ENCODE measurements around the gene PLBD2. TPM values are rescaled to one million over a fixed set of nuclear protein-coding genes. Genes with fewer than 3 reads are reported as not detected.

Gene PLBD2
- total and polyA plus RNA-seq, 5 donors: 33.7 to 54.3 (median 50.4) TPM

- Histone ChIP-seq H3K4me1 (ENCODE audit: control insufficient read depth, insufficient read depth, low read length) (no peaks in the 10 kb centered on the region), H3K4me3 (ENCODE audit: low read length) (no peak overlapping the region), H3K27ac (ENCODE audit: low read length) (no peak overlapping the region), H3K9me3 (ENCODE audit: control insufficient read depth, low read length) (no peaks in the 10 kb centered on the region), H3K27me3 (ENCODE audit: control insufficient read depth, insufficient read depth) (no peaks in the 10 kb centered on the region)
- 90% methylated on average over 11 of the region's 11 CpGs for WGBS
- DNase-seq: no peak
- no peak for ATAC-seq
- intact Hi-C loops (cut with DNase I): no loop called here
Observed at GRCh38 chr12:113408756-113409298, 50.4 kb downstream of the PLBD2 start.

GRCh38 chr12:113409462-113410124, 51.2 kb downstream of the PLBD2 start:
- no peak overlapping the region for H3K4me3 ChIP-seq (ENCODE audit: low read length)
- DNase-seq (no peak), ATAC-seq (no peak)
- H3K4me1 ChIP-seq (ENCODE audit: control insufficient read depth, insufficient read depth, low read length): no peaks in the 10 kb centered on the region
- no peaks in the 10 kb centered on the region for H3K27me3 ChIP-seq (ENCODE audit: control insufficient read depth, insufficient read depth)
- H3K9me3 ChIP-seq (ENCODE audit: control insufficient read depth, low read length): no peaks in the 10 kb centered on the region
- no peak overlapping the region for H3K27ac ChIP-seq (ENCODE audit: low read length)
- WGBS: 60% methylated on average over 9 of the region's 9 CpGs
- intact Hi-C loops (cut with DNase I): no loop called here

DNA sequence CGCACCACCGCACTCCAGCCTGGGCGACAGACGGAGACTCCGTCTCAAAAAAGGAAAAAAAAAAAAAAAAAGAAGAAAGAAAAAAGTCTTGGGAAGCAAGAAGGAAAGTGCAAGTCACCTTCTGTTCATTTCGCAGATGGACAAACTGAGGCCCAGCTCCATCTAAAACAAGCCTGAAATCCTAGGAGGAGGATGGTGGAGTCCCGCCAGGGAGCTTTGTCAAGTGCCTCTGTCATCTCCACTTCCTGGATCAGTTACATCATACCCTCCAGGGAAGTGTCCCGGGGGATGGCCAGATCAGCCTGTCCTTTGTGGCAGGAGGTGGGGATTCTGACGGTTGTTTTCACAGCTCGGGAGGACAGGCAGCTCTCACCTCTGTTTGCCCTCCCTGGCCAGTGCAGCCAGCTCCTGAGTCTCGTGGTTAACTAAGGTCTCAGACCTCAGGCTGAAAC, 55.1 kb downstream of the PLBD2 start:
- WGBS: 53% methylated on average over 11 of the region's 11 CpGs
- no peaks in the 10 kb centered on the region for H3K9me3 ChIP-seq (ENCODE audit: control insufficient read depth, low read length)
- intact Hi-C loops (cut with DNase I): no loop called here
- ATAC-seq (peak; percentile 51 to 73), DNase-seq (peak; percentile 57 to 70 (median 69))
- H3K27me3 ChIP-seq (ENCODE audit: control insufficient read depth, insufficient read depth): no peaks in the 10 kb centered on the region
- no peak overlapping the region for H3K27ac ChIP-seq (ENCODE audit: low read length)
- no peaks in the 10 kb centered on the region for H3K4me1 ChIP-seq (ENCODE audit: control insufficient read depth, insufficient read depth, low read length)
- no peak overlapping the region for H3K4me3 ChIP-seq (ENCODE audit: low read length)

DNA sequence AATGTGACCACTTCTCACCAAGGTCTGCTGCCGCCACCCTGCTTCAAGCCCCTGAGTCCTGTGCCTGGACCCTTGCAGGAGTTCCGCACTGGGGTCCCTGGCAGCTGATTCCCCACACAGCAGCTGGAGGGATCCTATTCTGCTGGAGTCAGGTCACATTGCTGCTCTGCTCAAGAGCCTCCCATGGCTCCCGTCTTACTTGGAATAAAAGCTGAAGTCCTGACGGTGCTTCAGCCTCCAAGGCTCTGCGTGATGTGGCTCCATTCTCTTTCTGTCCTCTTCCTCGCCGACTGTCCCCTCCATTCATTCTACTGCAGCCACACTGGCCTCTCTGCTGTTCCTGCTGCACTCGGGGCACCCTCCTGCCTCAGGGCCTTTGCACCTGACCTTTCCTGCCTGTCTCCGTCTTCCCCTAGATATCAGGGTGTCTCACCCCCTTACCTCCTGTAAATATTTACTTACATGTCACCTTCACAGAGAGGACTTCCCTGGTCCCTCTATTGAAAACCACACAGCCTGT, 56.2 kb downstream of the PLBD2 start:
- intact Hi-C loops (cut with DNase I): no loop called here
- H3K27ac ChIP-seq (ENCODE audit: low read length): no peak overlapping the region
- H3K9me3 ChIP-seq (ENCODE audit: control insufficient read depth, low read length): no peaks in the 10 kb centered on the region
- WGBS: 80% methylated on average over 9 of the region's 9 CpGs
- DNase-seq (no peak), ATAC-seq (no peak)
- no peak overlapping the region for H3K4me3 ChIP-seq (ENCODE audit: low read length)
- no peaks in the 10 kb centered on the region for H3K4me1 ChIP-seq (ENCODE audit: control insufficient read depth, insufficient read depth, low read length)
- no peaks in the 10 kb centered on the region for H3K27me3 ChIP-seq (ENCODE audit: control insufficient read depth, insufficient read depth)

DNA sequence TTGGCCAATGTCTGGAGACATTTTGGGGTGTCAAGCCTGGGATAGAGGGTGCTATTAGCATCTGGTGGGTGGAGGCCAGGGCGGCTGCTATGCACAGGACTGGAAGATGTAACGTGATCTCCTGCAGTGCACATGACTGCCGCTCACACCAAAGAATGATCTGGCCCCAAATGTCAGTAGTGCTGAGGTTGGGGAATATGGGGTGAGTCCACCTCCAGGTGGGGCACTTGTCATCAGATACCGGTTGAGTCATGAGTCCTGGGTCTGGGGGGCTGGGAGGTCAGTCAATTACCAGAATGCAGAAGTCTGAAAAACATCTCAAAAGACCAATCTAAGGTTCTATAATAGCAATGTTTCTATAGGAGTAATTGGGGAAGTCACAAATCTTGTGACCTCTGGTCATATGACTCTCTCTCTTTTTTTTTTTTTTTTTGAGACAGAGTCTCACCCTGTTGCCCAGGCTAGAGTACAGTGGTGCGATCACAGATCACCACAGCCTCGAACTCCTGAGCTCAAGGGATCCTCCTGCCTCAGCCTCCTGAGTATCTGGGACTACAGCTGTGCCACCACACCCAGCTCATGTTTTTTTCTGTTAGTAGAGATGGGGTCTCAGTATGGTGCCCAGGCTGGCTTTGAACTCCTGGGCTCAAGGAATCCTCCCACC, 57.8 kb downstream of the PLBD2 start:
- no peaks in the 10 kb centered on the region for H3K27me3 ChIP-seq (ENCODE audit: control insufficient read depth, insufficient read depth)
- DNase-seq: no peak
- no peaks in the 10 kb centered on the region for H3K4me1 ChIP-seq (ENCODE audit: control insufficient read depth, insufficient read depth, low read length)
- no peak overlapping the region for H3K4me3 ChIP-seq (ENCODE audit: low read length)
- H3K27ac ChIP-seq (ENCODE audit: low read length): no peak overlapping the region
- intact Hi-C loops (cut with DNase I): no loop called here
- no peak for ATAC-seq
- WGBS: 50% methylated on average over 6 of the region's 6 CpGs
- no peaks in the 10 kb centered on the region for H3K9me3 ChIP-seq (ENCODE audit: control insufficient read depth, low read length)

- ATAC-seq (peak; percentile 31 to 43), DNase-seq (peak in 2 of 3 donors; percentile 63 to 68)
- 32% methylated on average over 13 of the region's 13 CpGs for WGBS
- no peak overlapping the region for H3K4me3 ChIP-seq (ENCODE audit: low read length)
- no peaks in the 10 kb centered on the region for H3K27me3 ChIP-seq (ENCODE audit: control insufficient read depth, insufficient read depth)
- no peaks in the 10 kb centered on the region for H3K9me3 ChIP-seq (ENCODE audit: control insufficient read depth, low read length)
- no peaks in the 10 kb centered on the region for H3K4me1 ChIP-seq (ENCODE audit: control insufficient read depth, insufficient read depth, low read length)
- no peak overlapping the region for H3K27ac ChIP-seq (ENCODE audit: low read length)
- intact Hi-C loops (cut with DNase I): no loop called here
Observed at GRCh38 chr12:113418213-113418879, 60.0 kb downstream of the PLBD2 start.

- no peaks in the 10 kb centered on the region for H3K9me3 ChIP-seq (ENCODE audit: control insufficient read depth, low read length)
- WGBS: 75% methylated on average over 2 of the region's 2 CpGs
- DNase-seq (no peak), ATAC-seq (no peak)
- intact Hi-C loops (cut with DNase I): loop anchor here (5.0 to 10.0 kb wide), 3 partner anchors 106 to 226 kb away; no protein-coding TSS in a partner anchor
- no peak overlapping the region for H3K4me3 ChIP-seq (ENCODE audit: low read length)
- no peaks in the 10 kb centered on the region for H3K4me1 ChIP-seq (ENCODE audit: control insufficient read depth, insufficient read depth, low read length)
- H3K27ac ChIP-seq (ENCODE audit: low read length): no peak overlapping the region
- H3K27me3 ChIP-seq (ENCODE audit: control insufficient read depth, insufficient read depth): no peaks in the 10 kb centered on the region
Observed at GRCh38 chr12:113420996-113421595, 62.7 kb downstream of the PLBD2 start.

GRCh38 chr12:113422030-113422885, 63.9 kb downstream of the PLBD2 start, which contains the start of gene SDSL:
SDSL (plus strand) TSS chr12:113422380; CDS start chr12:113427983, 5,603 bp downstream.
- H3K4me1 ChIP-seq (ENCODE audit: control insufficient read depth, insufficient read depth, low read length): no peaks in the 10 kb centered on the region
- peak; percentile 69 to 87 (median 83) for DNase-seq
- no peaks in the 10 kb centered on the region for H3K9me3 ChIP-seq (ENCODE audit: control insufficient read depth, low read length)
- peak within 1 kb of the TSS; percentile 45 for H3K4me3 ChIP-seq (ENCODE audit: low read length)
- WGBS: 8% methylated on average over 13 of the region's 13 CpGs
- no peaks in the 10 kb centered on the region for H3K27me3 ChIP-seq (ENCODE audit: control insufficient read depth, insufficient read depth)
- H3K27ac ChIP-seq (ENCODE audit: low read length): no peak within 1 kb of the TSS
- intact Hi-C loops (cut with DNase I): loop anchor here (5.0 to 10.0 kb wide), 3 partner anchors 107 to 227 kb away; no protein-coding TSS in a partner anchor
- ATAC-seq: peak; percentile 91 to 92

- H3K27me3 ChIP-seq (ENCODE audit: control insufficient read depth, insufficient read depth): no peaks in the 10 kb centered on the region
- H3K4me3 ChIP-seq (ENCODE audit: low read length): no peak overlapping the region
- DNase-seq: no peak
- H3K9me3 ChIP-seq (ENCODE audit: control insufficient read depth, low read length): no peaks in the 10 kb centered on the region
- 70% methylated on average over 6 of the region's 6 CpGs for WGBS
- ATAC-seq: no peak
- no peak overlapping the region for H3K27ac ChIP-seq (ENCODE audit: low read length)
- no peaks in the 10 kb centered on the region for H3K4me1 ChIP-seq (ENCODE audit: control insufficient read depth, insufficient read depth, low read length)
- intact Hi-C loops (cut with DNase I): loop anchor here (5.0 to 10.0 kb wide), 3 partner anchors 108 to 228 kb away; no protein-coding TSS in a partner anchor
Observed at GRCh38 chr12:113422886-113423669, 64.7 kb downstream of the PLBD2 start.

Data from right cardiac atrium (tissue), 5 donors.